Fibroblast of mammary gland (primary cell): ENCODE results near the gene OR51B4.

ENCODE experiments used
- DNase-seq: peaks from one replicate; pipeline ENCODE4 v3.0.0-alpha.2; 2010; ENCODE audit warnings: low read depth
- H3K4me3 ChIP-seq: 2 replicates; pipeline ENCODE4 v1.5.1; 2011; ENCODE audit warnings: low read depth, mild to moderate bottlenecking, low read length, moderate library complexity; ENCODE audit not compliant: control insufficient read depth
- CTCF ChIP-seq: conservative IDR thresholded peaks from 2 replicates; pipeline ENCODE4 v1.5.1; 2011; ENCODE audit warnings: low read depth, low read length, inconsistent platforms; ENCODE audit not compliant: control insufficient read depth, insufficient read depth

Gene OR51B4

GRCh38 chr11:5286901-5287300 lies 14.8 kb downstream of the OR51B4 start:
- no peak for DNase-seq
- no peak overlapping the region for H3K4me3 ChIP-seq
- no peak for TF ChIP-seq CTCF

- no peak for TF ChIP-seq CTCF
- DNase-seq: no peak
- H3K4me3 ChIP-seq: no peak overlapping the region
Measured at GRCh38 chr11:5286351-5286750, 15.4 kb downstream of the OR51B4 start.

- H3K4me3 ChIP-seq: no peak overlapping the region
- no peak for DNase-seq
- no peak for TF ChIP-seq CTCF
Measured at GRCh38 chr11:5285703-5286340, 15.9 kb downstream of the OR51B4 start.

- DNase-seq: no peak
- H3K4me3 ChIP-seq: no peak overlapping the region
- TF ChIP-seq CTCF: no peak
Measured at GRCh38 chr11:5284637-5285036, 17.1 kb downstream of the OR51B4 start.

- H3K4me3 ChIP-seq: no peak overlapping the region
- no peak for TF ChIP-seq CTCF
- no peak for DNase-seq
Measured at GRCh38 chr11:5283882-5284281, 17.9 kb downstream of the OR51B4 start.

- DNase-seq: no peak
- no peak for TF ChIP-seq CTCF
- no peak overlapping the region for H3K4me3 ChIP-seq
Measured at GRCh38 chr11:5283086-5283485, 18.7 kb downstream of the OR51B4 start.

- no peak for DNase-seq
- H3K4me3 ChIP-seq: no peak overlapping the region
- TF ChIP-seq CTCF: no peak
Measured at GRCh38 chr11:5282628-5283027, 19.1 kb downstream of the OR51B4 start.
